Activated T-cell treated with anti-CD3 and anti-CD28 coated beads for 4 hours (primary cell): ENCODE measurements around the gene MTCH1.
"Not testable (repeated sequence)": the region's sequence is repeated elsewhere in the genome, so short reads cannot be mapped to it uniquely, and the experiment has no call there.

Experiments
- DNase-seq: peaks from one replicate; pipeline ENCODE4 v3.0.0-alpha.2; 2020

The MTCH1 gene

DNA sequence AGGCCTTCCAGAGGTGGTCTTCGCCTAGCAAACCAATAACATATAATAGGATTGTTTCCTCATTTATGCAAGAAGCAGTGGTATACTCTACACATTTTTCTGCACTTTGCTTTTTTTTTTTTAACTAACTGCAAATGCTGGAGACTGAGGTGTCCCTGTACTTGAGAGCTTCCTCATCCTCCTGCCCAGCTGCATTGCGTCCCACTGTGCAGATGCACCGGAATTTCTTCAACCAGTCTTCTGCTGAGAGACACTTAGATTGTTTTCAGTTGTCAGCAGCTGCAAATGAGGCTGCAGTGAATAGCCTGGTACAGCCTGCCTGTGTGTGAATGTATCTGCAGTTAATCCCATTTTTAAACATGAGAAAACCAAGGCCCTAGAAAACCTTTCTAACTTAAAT, 31.0 kb upstream of the MTCH1 start:
- DNase-seq, result no peak

DNA sequence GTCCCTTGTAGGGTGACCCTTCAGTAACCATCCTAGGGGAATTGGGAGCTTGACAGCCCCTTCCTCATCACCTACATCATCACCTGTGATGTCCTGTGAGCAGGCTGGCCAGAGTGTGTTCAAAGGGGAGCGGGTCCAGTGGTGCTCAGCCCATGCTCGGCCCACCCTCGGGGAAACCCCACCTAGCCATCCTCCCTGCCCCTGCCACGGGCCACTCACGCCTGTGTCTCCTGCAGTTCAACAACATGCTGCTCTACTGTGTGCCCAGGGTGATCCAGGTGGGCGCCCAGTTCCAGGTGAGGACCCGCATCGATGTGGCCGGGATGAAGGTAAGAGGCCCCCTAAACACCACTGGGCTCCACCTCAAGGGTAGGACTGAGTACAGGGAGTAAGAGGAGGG, 29.5 kb upstream of the MTCH1 start:
- DNase-seq, result no peak

DNA sequence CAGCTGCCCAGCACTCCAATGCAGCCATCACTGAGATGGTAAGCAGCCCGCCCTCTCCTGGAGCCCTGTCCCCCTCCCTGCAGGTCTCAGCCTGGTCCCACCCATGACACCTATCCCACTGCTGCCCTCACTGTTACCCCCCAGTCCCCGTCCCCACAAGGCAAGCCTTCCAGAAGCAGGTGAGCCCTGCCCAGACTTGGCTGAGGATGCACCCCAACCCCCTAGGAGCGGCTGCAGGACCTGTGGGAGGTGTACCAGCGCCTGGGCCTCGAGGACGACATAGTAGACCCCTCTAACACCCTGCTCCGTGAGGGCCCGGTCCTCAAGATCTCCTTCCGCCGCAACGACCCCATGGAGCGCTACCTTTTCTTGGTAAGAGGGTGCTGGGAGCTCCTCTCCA, 28.7 kb upstream of the MTCH1 start:
- no peak for DNase-seq

DNA sequence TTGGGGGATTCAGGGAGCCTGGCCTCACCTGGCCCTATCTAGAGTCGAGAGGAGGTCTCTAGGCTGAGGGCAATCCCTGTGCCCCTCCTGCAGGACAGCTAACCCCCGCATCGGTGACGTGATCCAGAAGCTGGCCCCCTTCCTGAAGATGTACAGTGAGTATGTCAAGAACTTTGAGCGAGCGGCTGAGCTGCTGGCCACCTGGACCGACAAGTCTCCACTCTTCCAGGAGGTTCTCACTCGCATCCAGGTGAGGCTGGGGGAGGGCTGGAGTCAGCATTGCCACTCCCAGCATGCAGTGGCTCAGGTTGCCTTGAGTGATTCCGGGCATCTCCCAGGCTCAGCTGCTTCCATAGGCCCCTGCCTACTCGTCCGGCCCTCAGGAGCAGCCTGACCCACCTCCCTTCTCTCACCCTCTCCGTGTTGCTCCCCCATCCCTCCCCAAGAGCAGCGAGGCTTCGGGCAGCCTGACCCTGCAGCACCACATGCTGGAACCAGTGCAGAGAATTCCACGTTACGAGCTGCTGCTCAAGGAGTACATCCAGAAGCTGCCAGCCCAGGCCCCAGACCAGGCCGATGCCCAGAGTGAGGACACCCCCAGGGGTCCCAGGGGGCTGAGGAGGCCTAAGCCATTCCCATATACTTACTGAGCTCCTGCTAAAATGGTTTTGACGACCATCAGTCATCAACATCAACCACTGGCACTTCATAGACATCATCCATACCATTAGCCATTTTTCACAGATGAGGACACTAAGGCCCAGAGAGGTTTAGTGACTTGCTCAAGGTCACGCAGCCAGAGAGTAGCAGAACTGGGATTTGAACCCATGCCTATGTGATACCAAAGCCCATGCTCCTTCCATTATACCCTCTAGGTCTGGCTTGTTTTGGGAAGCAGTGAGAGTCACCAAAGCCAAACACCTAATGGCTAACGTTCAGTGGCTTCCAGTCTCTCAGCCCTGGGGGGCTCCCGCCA, 27.8 kb upstream of the MTCH1 start:
- DNase-seq, result no peak

DNA sequence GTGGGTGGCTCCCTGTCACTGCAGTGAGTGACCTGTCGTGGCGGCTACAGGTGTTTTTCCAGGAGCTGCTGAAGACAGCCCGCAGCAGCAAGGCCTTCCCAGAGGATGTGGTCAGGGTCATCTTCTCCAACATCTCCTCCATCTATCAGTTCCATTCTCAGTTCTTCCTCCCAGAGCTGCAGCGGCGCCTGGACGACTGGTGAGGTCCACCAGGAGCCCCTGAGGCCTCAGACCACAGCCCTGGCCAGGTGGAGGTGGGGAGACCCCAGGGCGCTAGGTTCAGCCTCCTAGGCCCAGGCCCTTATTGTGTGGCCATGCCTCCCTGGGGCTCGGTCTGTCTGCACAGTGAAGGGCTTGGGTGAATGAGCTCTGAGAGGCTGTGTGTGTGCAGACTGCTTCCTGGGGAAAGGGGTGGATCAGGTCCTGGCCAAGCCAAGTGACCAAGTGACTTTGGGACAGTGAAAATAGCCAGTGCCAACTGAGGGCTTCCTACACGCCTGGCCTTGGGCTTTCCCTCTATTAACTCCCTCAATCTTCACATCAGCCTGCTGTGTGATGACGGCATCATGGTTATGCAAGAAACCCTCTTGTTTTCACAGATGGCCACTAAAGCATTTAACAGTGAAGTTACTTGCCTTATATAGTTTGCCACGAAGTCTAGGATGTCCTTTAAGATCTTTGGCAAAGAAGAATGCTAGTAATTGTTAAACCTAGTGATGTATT, 25.8 kb upstream of the MTCH1 start:
- no peak for DNase-seq

DNA sequence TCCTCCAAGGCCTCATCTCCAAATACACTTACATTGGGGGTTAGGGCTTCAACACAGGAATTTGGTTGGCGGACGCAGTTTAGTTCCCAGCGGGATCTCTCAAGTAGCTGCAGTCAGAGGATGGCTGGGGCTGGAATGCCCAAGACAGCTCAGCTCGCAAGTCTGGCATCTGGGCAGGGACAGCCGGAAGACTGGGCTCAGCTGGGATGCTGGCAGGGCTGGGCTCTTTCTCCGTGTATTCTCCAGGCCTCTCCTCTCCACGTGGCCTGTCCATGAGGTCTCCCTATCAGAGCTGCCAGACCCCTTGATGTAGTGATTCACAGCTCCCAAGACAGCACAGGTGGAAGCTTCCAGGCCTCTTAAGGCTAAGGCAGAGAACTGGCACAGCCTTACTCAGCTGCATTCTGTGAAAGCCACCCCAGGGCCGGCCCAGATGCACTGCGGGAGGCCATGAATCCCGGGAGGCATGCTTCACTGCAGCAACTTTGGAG, 24.5 kb upstream of the MTCH1 start:
- no peak for DNase-seq

DNA sequence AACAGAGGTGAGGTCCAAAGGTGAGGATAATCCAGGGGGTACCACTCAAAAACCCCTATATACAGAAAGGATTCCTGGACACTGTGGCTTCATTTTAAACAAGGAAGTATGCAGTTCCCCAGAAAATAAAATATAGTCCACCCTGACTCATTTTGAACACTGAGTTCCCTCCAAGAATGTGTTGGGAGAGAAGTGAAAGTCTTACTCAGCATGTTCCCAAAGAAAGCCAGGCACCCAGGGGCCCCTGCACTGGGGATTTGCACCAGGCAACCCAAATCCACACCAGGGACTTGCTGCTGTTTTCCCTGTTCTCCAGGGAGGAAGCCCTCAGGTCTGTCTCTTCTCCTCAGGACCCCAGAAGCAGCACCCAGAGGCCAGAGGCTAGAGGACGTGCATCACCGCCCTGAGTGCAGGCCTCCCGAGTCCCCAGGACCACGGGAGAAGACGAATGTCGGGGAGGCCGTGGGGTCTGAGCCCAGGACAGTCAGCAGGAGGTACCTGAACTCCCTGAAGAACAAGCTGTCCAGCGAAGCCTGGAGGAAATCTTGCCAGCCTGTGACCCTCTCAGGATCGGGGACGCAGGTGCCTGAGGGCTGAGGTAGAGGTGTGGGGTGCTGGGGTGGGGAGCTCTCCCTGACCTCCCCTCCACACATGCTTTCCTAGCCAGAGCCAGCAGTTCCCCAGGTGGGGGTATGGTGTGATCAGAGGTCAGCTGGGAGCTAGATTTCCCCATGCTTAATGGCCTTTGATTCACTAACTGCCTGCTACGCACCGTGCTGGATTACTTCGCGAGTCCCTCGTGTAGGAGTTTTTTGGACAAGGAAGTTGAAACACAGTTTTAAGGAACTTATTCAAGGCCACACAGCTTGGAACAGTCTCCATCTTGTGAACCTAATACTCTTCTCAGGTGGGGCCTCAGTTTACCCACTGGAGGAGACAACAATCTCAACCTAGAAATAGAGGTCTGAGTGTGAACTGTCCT, 22.8 kb upstream of the MTCH1 start:
- no peak for DNase-seq

DNA sequence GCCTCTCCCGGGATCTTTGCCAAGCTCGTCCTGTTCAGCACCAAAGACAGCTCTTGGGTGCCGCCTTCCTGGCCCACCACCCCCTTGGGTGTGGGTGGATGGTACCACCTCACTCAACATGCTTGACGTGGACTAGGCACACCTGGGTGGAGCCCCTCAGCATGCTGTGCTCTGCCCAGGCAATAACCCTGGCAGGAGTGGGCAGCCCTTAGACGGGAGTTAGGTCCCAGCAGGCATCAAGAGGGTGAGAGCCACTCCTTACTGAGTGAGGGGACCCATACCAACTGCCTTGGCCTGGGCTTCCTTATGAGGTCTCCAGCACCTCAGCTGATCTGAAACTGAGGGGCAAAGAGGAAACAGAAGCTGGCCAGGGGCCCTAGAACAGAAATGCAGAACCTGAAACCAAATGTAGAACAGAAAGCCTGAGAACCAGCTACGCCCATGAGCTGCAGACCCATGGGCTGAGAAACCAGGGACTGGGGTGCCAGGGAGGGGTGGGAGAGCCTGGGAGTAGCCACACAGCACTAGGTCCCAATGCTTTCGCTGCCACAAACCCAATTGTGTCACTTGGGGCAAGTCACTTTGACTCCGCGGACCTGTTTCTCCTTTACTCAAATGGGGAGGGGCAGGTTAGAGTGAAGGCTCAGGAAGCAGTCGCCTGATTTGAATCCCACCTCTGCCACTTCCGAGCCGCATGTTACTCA, 21.5 kb upstream of the MTCH1 start:
- no peak for DNase-seq

DNA sequence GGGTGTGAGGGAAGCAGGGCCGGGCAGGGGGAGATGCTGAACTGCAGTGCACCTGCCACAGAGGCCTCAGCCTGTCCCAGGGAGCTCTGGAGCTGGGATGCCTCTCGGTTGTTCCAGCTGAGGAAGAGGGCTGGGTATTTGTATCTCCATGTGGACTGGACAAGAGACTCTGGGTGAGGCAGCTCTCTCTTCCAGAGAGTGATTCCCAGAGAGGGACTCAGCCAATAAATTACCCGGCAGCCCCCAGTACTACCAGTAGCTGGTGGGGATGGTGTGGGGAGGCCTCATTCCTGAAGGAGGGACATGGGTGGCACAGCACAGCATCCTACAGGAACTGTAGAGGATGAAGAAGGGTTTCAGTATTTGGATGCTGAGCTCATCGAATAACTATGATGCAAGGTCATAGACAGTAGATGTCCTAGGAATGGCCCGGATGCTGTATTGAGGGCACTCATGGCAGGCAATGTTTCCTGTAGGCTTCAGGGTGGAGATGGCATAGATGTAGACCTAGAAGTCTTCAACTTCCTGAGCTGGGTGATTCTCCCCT, 20.9 kb upstream of the MTCH1 start:
- no peak for DNase-seq

DNA sequence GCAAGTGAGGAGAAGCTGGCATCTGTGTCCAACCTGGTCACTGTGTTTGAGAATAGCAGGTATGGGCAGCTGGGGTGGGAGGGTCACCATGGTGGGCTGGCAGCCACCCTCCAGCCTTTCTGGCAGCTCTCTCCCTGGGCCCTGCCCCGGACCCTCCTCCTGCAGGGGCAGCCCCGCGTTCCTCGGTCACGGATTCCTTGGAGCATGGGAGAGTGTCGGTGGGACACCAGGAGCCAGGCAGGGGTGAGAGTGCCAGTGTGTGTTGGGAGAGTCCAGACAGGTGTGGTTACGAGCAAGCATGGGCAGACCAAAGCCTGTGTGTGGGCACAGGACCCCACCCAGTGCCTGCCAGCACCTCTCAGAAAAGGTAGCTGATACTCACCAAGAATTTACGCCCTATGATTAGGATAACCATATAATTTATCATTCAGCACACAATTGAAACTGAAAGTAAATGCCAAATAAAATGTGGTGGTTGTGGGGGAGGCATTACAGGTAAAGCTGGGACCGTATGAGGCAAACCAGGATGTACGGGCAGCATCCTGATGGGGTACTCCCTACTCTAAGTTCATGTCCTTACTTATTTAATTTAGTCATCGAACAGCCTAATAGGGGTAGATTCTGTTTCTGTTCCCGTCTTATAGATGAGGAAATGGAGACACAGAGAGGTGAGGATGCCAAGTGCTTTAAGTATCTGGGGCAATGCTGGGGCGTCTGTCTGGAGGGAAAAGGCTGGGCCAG, 20.0 kb upstream of the MTCH1 start:
- DNase-seq, result no peak

DNA sequence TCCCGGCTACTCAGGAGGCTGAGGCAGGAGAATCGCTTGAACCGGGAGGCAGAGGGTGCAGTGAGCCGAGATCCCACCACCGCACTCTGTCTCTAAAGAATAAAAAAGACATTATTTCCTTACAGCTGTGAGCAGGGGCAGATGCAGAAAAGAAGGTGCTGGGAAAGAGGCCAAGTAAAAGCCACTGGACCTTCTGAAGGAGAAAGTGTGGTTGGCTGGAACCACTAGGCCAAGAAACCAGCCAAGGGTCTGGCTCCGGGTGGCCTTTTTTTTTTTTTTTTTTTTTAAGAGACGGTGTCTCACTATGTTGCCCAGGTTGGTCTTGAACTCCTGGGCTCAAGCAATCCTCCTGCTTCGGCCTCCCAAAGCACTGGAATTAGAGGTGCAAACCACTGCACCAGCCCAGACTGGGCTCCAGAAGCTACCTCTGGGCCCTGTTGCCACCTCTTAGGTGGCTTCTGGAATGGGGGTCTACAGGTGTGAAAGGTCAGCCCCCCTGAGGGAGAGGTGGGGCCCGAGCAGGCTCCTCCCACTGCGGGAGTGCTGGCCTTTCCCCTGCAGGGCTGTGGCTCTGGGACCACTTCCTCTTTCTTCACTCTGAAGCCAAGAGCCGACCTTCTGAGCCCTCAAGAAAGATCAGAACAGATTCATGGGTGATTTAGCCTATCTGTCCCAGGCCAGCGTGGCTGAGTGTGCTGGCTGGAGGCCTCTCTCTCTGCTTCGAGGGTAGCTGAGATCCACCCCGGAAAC, 19.2 kb upstream of the MTCH1 start, which contains the start of gene FGD2:
FGD2 (plus strand) TSS at position 595 of the 750 bp plus-strand sequence. CDS start 163 bp downstream, outside the sequence.
- no peak for DNase-seq

DNA sequence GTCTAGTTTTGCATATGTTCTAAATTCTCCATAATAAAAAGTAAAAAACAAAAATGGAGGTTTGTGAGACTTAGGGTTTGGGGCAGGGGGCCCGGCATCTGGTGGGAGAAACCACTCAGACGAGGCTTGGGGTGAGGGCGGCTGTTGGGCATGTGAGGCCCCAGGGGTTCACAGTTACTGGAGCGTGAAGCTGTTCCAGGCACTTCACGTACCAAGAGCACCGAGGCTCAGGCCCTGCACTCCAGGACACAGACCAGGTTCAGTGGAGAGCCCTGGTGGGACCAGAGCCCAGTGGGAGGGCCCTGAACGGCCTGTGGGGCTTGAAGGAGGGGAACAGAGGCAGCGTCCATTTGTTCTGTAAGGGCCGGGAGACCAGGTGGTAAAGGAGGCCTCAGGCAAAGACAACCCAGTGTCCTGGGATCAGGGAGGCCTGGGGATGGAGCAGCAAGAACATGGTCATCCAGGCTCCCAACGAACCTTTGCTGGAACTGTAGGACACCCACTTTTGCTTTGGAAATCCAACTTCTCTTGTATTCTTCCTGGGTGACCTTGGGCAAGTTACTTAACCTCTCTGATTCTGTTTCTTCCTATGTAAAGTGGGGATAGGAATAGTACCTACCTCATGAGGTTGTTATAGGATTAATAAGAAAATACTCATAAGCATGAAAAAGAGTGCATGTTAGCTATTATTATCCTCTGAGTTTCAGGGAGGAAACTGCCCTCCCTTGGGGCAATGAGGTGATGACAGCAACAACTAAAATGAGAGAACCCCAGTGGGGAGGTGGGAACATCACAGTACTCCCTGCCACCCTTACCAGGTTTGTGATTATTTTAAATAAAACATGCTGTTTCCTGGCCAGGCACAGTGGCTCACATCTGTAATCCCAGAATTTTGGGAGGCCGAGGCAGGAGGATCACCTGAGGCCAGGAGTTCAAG, 18.3 kb upstream of the MTCH1 start:
- DNase-seq, result no peak

DNA sequence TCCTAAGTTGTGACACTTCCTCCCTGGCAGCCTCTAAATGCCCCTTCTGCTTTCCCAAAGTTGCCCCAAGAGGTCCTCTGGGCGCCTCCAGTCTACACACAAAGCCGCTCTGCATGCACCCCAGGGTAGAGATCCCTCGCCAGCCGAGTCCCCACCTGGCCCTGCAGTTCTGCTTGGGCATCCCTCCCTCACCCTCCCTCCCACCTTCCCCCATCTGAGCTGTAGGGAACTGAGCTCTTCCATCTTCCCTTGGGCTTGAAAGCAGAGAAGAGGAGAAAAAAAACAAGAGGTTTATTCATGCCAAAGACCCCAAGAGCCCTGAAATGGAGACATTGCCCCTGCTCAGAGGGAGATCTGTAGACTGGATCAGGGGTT, 13.7 kb upstream of the MTCH1 start:
- DNase-seq, result no peak

DNA sequence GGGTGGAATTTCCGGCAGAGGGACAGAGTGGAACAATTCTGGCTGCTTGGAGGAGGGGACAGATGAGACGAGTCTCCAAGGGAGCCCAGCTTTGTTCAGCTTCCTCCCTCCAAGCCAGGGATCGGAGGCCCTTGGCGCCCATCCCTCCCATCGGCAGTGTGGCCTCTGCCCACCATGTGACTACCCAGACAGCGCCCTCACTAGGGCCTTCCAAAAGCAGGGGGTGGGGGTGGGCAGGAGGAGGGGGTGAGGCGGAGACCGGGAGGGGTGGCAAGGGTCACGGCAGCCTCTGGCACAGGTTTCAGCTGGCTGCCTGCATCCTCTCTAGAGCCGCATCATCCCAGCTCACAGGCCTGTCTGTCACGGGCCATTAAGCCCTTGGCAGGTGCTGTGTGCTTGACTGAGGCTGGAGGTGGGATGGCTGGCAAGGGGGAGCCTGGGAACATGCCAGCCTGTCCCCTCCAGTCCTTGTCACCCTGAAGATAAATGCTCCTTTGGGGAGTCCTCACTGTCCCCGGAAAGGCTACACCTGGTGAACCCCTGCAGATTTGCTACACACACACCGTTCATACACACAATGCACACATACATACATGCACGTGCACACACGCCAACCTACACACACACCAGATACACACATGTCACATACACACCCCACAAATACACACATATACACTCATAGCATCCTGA, 13.2 kb upstream of the MTCH1 start:
- DNase-seq, result no peak

DNA sequence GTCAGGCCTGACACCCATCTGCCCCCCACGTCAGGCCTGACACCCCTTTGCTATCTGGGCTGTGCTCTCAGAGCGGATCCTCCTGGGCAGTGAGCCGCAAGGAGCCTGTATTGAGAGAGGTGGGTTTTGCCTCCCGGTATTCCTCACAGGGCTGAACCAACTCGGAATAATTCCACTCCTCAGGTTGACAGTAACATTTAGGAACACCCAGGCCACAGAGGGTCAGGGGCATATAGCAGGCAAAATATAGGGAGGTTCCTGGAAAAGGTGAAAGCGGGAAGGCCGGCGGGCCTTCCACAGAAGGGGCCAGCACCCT, 12.7 kb upstream of the MTCH1 start:
- no peak for DNase-seq

DNA sequence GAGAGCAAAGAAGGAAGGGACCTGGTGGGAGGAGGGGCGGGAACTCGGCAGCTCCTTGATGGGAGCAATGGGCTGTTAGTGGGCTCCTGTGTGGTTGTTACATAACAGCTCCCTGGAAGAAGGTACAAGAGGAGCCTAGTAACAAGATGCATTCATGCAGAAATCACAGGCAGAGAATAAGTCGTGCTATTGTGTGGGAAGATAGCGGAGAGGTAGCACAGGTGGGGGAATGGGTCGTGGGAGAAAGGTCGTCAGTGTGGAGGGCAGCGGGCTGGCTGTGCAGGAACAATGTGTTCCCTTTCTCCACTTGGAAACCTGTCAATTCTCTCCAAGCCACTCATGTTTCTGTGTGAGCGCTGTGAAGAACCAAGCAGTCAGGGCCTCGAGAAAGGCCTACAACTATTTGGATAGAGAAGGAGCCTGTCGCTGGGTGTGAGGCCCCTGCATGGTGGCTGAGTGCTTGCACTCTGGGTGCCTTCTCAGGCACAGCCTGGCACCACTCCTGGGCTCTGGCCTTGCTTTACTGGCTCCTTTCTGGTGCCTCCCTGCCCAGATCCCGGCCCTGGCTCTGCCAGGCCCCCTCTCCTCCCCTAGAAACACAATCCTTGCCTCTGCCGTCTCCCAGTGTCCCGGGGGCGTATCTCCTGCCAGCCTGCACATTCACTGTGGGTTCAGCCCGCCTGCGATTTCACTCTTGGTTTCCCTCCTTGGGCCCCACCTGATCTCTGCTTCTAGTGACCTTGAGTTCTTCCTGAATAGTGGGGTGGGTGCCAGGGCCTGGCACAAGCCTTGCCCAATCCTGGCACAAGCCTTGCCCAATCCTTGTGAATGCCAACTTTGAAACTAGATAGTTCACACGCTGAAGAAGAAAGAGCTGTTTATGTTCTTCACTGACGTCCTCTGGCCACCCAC, 12.1 kb upstream of the MTCH1 start:
- DNase-seq, result no peak

DNA sequence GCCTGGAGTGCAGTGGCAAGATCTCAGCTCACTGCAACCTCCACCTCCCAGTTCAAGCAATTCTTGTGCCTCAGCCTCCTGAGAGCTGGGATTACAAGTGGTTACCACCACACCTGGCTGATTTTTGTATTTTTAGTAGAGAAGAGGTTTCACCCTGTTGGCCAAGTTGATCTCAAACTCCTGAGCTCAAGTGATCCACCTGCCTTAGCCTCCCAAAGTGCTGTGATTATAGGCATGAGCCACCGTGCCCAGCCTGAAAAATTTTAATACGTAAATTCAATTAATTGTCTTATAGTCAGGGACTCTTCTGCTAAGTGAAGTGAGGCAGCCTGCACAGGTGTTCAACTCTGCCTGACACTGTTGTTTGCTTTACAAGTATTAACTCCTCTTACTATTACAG, 4.4 kb upstream of the MTCH1 start:
- DNase-seq, result not testable (repeated sequence)
